GM12878 (cell line): Measurements from ENCODE around the gene IRGC. TPM values are rescaled to one million over a fixed set of nuclear protein-coding genes. Genes with fewer than 3 reads are reported as not detected.
"Not testable (repeated sequence)": the region's sequence is repeated elsewhere in the genome, so short reads cannot be mapped to it uniquely, and the experiment has no call there.

Source experiments
- ATAC-seq: fragments of 200-7000 bp; cut with Tn5 transposase; 3 replicates; pipeline ENCODE4 v1.9.1; 2020; ENCODE audit warnings: mild to moderate bottlenecking, moderate library complexity
- BruUV-seq: library from RNA; stranded (reverse); fragments of 400-500 nt; replicated peaks from 2 replicates; lab custom pipeline; 2021; lab: Mats Ljungman, UMichigan
- CTCF ChIA-PET: fragments of 300-600 bp; sonication (Branson Sonifier 250); formaldehyde crosslinking; extraction: SDS; loops from one replicate; lab custom pipeline; 2021; ENCODE audit warnings: inconsistent platforms; lab: Yijun Ruan, JAX
- POLR2A ChIA-PET: fragments of 350-600 bp; formaldehyde crosslinking; extraction: SDS; loops from one replicate; lab custom pipeline; 2021; ENCODE audit warnings: inconsistent platforms; lab: Charles Lee
- RAD21 ChIA-PET: fragments of 300-600 bp; sonication (Branson Sonifier 250); formaldehyde crosslinking; loops from one replicate; lab custom pipeline; 2023; ENCODE audit warnings: antibody characterized with exemption; ENCODE audit not compliant: unreplicated experiment; lab: Charles Lee
- SMC1A ChIA-PET: fragments of 300-600 bp; sonication (Branson Sonifier 250); formaldehyde crosslinking; loops from one replicate; lab custom pipeline; 2023; ENCODE audit not compliant: unreplicated experiment, uncharacterized antibody; lab: Charles Lee
- DNase-seq: peaks from one replicate; pipeline ENCODE4 v3.0.0-alpha.2; 2011; ENCODE audit warnings: low read depth, low spot score
- FAIRE-seq: peaks from 3 replicates; lab custom pipeline; 2011; peaks lifted over from hg19 to GRCh38; lab: Jason Lieb, UNC
- H2AFZ ChIP-seq: 2 replicates; pipeline ENCODE4 v1.6.0; 2011; ENCODE audit warnings: low read depth, low read length, control low read depth; ENCODE audit not compliant: control insufficient read depth
- H3K27ac ChIP-seq: 2 replicates; pipeline ENCODE4 v1.5.1; 2011; ENCODE audit warnings: control low read depth; ENCODE audit not compliant: control insufficient read depth, insufficient read depth
- H3K27me3 ChIP-seq, 2 experiments: replicated peaks in 1 of 2; 2 replicates each; pipeline versions ENCODE4 v1.6.0 to v1.6.1; 2011; ENCODE audit warnings: low read length in 1 of 2; ENCODE audit not compliant: control insufficient read depth in 2 of 2, insufficient read depth in 2 of 2
- H3K36me3 ChIP-seq, 2 experiments: 2 replicates each; pipeline ENCODE4 v1.5.1; 2011; ENCODE audit warnings: low read length in 1 of 2; ENCODE audit not compliant: control insufficient read depth in 2 of 2, insufficient read depth in 2 of 2
- H3K4me1 ChIP-seq: 2 replicates; pipeline ENCODE4 v1.6.1; 2011; ENCODE audit warnings: mild to moderate bottlenecking, low read length, moderate library complexity, mixed read lengths; ENCODE audit not compliant: control insufficient read depth, insufficient read depth
- H3K4me2 ChIP-seq: 2 replicates; pipeline ENCODE4 v1.6.0; 2011; ENCODE audit warnings: control low read depth; ENCODE audit not compliant: control insufficient read depth, insufficient read depth
- H3K4me3 ChIP-seq: fragments of 200-600 bp; sonication (generic); 2 replicates; pipeline ENCODE4 v1.5.1; 2016
- H3K79me2 ChIP-seq: 2 replicates; pipeline ENCODE4 v1.6.0; 2011; ENCODE audit warnings: low read length; ENCODE audit not compliant: control insufficient read depth, insufficient read depth
- H3K9ac ChIP-seq: 2 replicates; pipeline ENCODE4 v1.8.0; 2011; ENCODE audit warnings: low read length, control low read depth, mixed read lengths; ENCODE audit not compliant: control insufficient read depth, insufficient read depth
- H3K9me3 ChIP-seq: replicated peaks from 3 replicates; pipeline ENCODE4 v1.5.1; 2011; ENCODE audit warnings: mild to moderate bottlenecking, low read length; ENCODE audit not compliant: control insufficient read depth, insufficient read depth
- H4K20me1 ChIP-seq: 2 replicates; pipeline ENCODE4 v1.6.0; 2011; ENCODE audit not compliant: control insufficient read depth, insufficient read depth
- BCL3 ChIP-seq: IDR thresholded peaks from 2 replicates; pipeline ENCODE4 v1.6.1; 2011; ENCODE audit warnings: borderline replicate concordance, low read depth, mild to moderate bottlenecking, moderate library complexity, low read length; ENCODE audit not compliant: insufficient read depth, poor library complexity, severe bottlenecking
- KLF5 ChIP-seq: fragments of 450-650 bp; IDR thresholded peaks from 2 replicates; pipeline ENCODE4 v1.6.1; 2014; ENCODE audit warnings: mild to moderate bottlenecking; ENCODE audit not compliant: partially characterized antibody
- ZNF622 ChIP-seq: fragments of 450-650 bp; IDR thresholded peaks from 2 replicates; pipeline ENCODE4 v1.6.1; 2017; ENCODE audit warnings: mild to moderate bottlenecking, inconsistent platforms
- WGBS: methylation state at CpG from one replicate; pipeline ENCODE4 v1.1.6; 2016; ENCODE audit warnings: low lambda C conversion rate; ENCODE audit not compliant: insufficient replicate concordance, insufficient coverage; ENCODE audit errors: missing lambda C conversion rate; 5-methylcytosine and 5-hydroxymethylcytosine counted together
- in situ Hi-C: fragments of 300-500 bp; cut with MboI; formaldehyde crosslinking; loops from 9 replicates; pipeline ENCODE4 v1.14.3; 2018; ENCODE audit warnings: mixed read lengths
- intact Hi-C: fragments of 100-400 bp; cut with micrococcal nuclease; formaldehyde crosslinking; loops from one replicate; pipeline ENCODE4 v1.14.2; 2022; ENCODE audit not compliant: unreplicated experiment
- polyA plus RNA-seq, 11 experiments: library from polyadenylated mRNA; depleted of rRNA in 4 of 11; unstranded in 6 of 11; stranded (reverse) in 5 of 11; fragments of >200 nt; fragmentation: Nextera tagmentation in 4 of 11; fragmentation: Illumina TruSeq in 1 of 11; extraction: Ambion mirVana in 4 of 11; extraction: Trizol in 1 of 11; gene quantifications; 1 replicate in 1 of 11; 2 replicates in 10 of 11; pipeline versions ENCODE4 v1.2.1 to v1.2.3, GENCODE V29; 2011 to 2016; ENCODE audit warnings: inconsistent platforms in 2 of 11, missing spikeins in 2 of 11, low read depth in 1 of 11
- total RNA-seq, 4 experiments: library from RNA; depleted of rRNA in 3 of 4; stranded (reverse); fragments of >200 nt in 3 of 4; fragmentation: Illumina TruSeq in 1 of 4; extraction: Trizol in 1 of 4; gene quantifications; 2 replicates each; pipeline versions ENCODE4 v1.2.1 to v1.2.3, GENCODE V29; 2013 to 2021

IRGC gene
- total and polyA plus RNA-seq, 10 of the 15 experiments (the other 5 are each of a cell fraction or from before 2014, with no cell fraction given) = 0.04 TPM; not detected in 9

- H3K27me3 ChIP-seq, H4K20me1 ChIP-seq, H2AFZ ChIP-seq, H3K4me3 ChIP-seq, H3K4me1 ChIP-seq, BruUV-seq, ATAC-seq, H3K9me3 ChIP-seq, H3K79me2 ChIP-seq, H3K9ac ChIP-seq, SMC1A ChIA-PET, FAIRE-seq, H3K4me2 ChIP-seq, H3K27ac ChIP-seq, H3K36me3 ChIP-seq, CTCF ChIA-PET, RAD21 ChIA-PET, POLR2A ChIA-PET, intact Hi-C loops, DNase-seq, in situ Hi-C loops: not testable (repeated sequence)
- 46% methylated on average over 5 of the region's 5 CpGs for WGBS
These were observed 33.6 kb upstream of the IRGC start for GRCh38 chr19:43682269-43682668.

DNA sequence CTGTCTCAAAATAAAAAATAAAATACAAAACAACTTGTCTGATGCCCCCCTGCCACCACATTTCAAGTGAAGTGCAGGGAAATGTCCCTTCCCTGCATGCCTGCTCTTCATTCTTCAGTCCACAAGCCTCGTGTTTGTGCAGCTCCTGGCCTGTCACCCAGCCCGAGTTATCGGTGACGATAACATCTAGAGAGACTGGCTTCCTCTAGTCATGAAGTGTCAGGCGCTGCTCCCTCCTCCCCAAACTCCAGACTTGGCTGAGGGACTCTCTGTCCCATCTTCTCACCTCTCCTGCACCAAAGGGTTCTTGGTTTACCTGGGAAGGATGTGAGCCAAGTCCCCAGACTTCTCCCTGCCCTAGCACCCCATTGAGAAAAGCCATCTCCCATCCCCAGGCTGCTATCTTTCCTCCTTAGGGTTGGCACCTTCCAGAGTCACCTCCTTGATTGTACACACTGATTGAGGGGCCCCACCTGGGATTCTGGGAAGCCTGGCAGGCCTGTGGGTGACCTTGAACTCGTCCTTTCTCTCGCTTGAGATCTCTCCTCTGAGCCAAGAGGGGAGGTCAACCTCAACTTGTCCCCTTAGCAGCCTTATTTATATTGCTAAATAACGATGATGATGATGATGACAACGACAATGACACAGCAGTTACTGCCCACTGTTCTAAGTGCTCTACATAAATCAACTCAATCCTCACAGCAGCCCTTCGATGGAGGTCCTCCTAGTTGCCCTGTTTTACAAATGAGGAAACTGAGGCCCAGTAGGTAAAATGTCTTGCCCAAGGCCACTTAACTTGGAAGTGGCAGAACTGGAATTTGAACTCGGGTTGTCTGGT lies 32.8 kb upstream of the IRGC start:
- CTCF ChIA-PET = no interaction called here
- RAD21 ChIA-PET = no interaction called here
- no peak overlapping the region for H3K4me3 ChIP-seq
- H4K20me1 ChIP-seq = no peaks in the 10 kb centered on the region
- DNase-seq (no peak), FAIRE-seq (no peak), ATAC-seq (no peak)
- H3K36me3 ChIP-seq = no peaks in the 10 kb centered on the region
- no peak overlapping the region for H3K27ac ChIP-seq
- POLR2A ChIA-PET = no interaction called here
- no peaks in the 10 kb centered on the region for H3K79me2 ChIP-seq
- no TSS peak for BruUV-seq
- H3K4me2 ChIP-seq = no peak overlapping the region
- H3K9me3 ChIP-seq = no peaks in the 10 kb centered on the region
- H3K27me3 ChIP-seq = no peaks in the 10 kb centered on the region
- in situ Hi-C loops (no loop called here), intact Hi-C loops (no loop called here)
- WGBS = 31% methylated on average over 11 of the region's 11 CpGs
- no peak overlapping the region for H2AFZ ChIP-seq
- TF ChIP-seq BCL3 (no peak), KLF5 (no peak), ZNF622 (no peak)
- SMC1A ChIA-PET = interaction anchor here (0.8 kb wide), 1 partner anchor 43 kb away, joined by 3 read pairs; no protein-coding TSS in a partner anchor
- H3K9ac ChIP-seq = no peak overlapping the region
- no peaks in the 10 kb centered on the region for H3K4me1 ChIP-seq
